Measurements from ENCODE around the gene DDX52. TPM values are rescaled to one million over a fixed set of nuclear protein-coding genes. Genes with fewer than 3 reads are reported as not detected.

Gene DDX52
- total RNA-seq, 2 experiments from 2014 or later = 38.6 to 41.0 TPM

- H3K9me3 Mint-ChIP-seq = peaks cover 12% of the 10 kb centered on the region
- no peak overlapping the region for H3K27ac Mint-ChIP-seq
- peaks cover 38% of the 10 kb centered on the region for H3K36me3 Mint-ChIP-seq
- no peaks in the 10 kb centered on the region for H3K27me3 Mint-ChIP-seq
- no peak overlapping the region for H3K4me3 Mint-ChIP-seq
- DNase-seq = no peak
- H3K4me1 Mint-ChIP-seq = peaks cover 11% of the 10 kb centered on the region
These were observed 71.6 kb downstream of the DDX52 start for GRCh38 chr17:37571674-37572073.

GRCh38 chr17:37570527-37571093 lies 72.6 kb downstream of the DDX52 start:
- Mint-ChIP-seq H3K4me1 (peaks cover 9% of the 10 kb centered on the region), H3K27ac (no peak overlapping the region), H3K9me3 (peaks cover 12% of the 10 kb centered on the region), H3K27me3 (no peaks in the 10 kb centered on the region), H3K4me3 (no peak overlapping the region), H3K36me3 (peaks cover 36% of the 10 kb centered on the region)
- DNase-seq = peak; percentile 39

GRCh38 chr17:37568350-37569053 lies 74.7 kb downstream of the DDX52 start:
- H3K4me3 Mint-ChIP-seq = no peak overlapping the region
- peaks cover 25% of the 10 kb centered on the region for H3K36me3 Mint-ChIP-seq
- no peaks in the 10 kb centered on the region for H3K27me3 Mint-ChIP-seq
- DNase-seq = no peak
- no peak overlapping the region for H3K27ac Mint-ChIP-seq
- no peaks in the 10 kb centered on the region for H3K9me3 Mint-ChIP-seq
- peaks cover 12% of the 10 kb centered on the region for H3K4me1 Mint-ChIP-seq

GRCh38 chr17:37567538-37567937 lies 75.7 kb downstream of the DDX52 start:
- H3K36me3 Mint-ChIP-seq = peaks cover 21% of the 10 kb centered on the region
- H3K27ac Mint-ChIP-seq = no peak overlapping the region
- no peaks in the 10 kb centered on the region for H3K27me3 Mint-ChIP-seq
- peaks cover 12% of the 10 kb centered on the region for H3K4me1 Mint-ChIP-seq
- no peak for DNase-seq
- H3K9me3 Mint-ChIP-seq = no peaks in the 10 kb centered on the region
- no peak overlapping the region for H3K4me3 Mint-ChIP-seq

GRCh38 chr17:37567137-37567536 lies 76.1 kb downstream of the DDX52 start:
- Mint-ChIP-seq H3K27ac (no peak overlapping the region), H3K4me1 (peaks cover 16% of the 10 kb centered on the region), H3K27me3 (no peaks in the 10 kb centered on the region), H3K4me3 (no peak overlapping the region), H3K9me3 (no peaks in the 10 kb centered on the region), H3K36me3 (peaks cover 19% of the 10 kb centered on the region)
- DNase-seq = no peak

GRCh38 chr17:37564252-37564651 lies 79.0 kb downstream of the DDX52 start:
- H3K27me3 Mint-ChIP-seq = no peaks in the 10 kb centered on the region
- peaks cover 23% of the 10 kb centered on the region for H3K36me3 Mint-ChIP-seq
- H3K4me3 Mint-ChIP-seq = no peak overlapping the region
- peaks cover 15% of the 10 kb centered on the region for H3K4me1 Mint-ChIP-seq
- DNase-seq = no peak
- peak overlapping the region; percentile 39 for H3K27ac Mint-ChIP-seq
- no peaks in the 10 kb centered on the region for H3K9me3 Mint-ChIP-seq

GRCh38 chr17:37562016-37562745 lies 81.1 kb downstream of the DDX52 start:
- Mint-ChIP-seq H3K9me3 (no peaks in the 10 kb centered on the region), H3K4me3 (no peak overlapping the region), H3K27ac (peak overlapping the region; percentile 32), H3K36me3 (peaks cover 25% of the 10 kb centered on the region), H3K27me3 (no peaks in the 10 kb centered on the region), H3K4me1 (peaks cover 10% of the 10 kb centered on the region)
- DNase-seq = no peak

Other genes with a start within 250 kb of the DDX52 start
- gene ACACA, start 236.6 kb downstream of the DDX52 start, total RNA-seq = 10 to 100 TPM; 68.3 to 76.3 TPM
- gene TADA2A, start 236.6 kb downstream of the DDX52 start, total RNA-seq = 10 to 100 TPM; 41.6 to 41.8 TPM
- 10 to 100 TPM; 15.1 to 15.3 TPM for gene DUSP14, start 153.6 kb downstream of the DDX52 start, total RNA-seq
- 10 to 100 TPM; 40.4 to 40.5 TPM for gene SYNRG, start 34.0 kb downstream of the DDX52 start, total RNA-seq
- 1 to 10 TPM; 2.3 to 3.2 TPM for gene HNF1B, start 101.6 kb upstream of the DDX52 start, total RNA-seq

Measured in activated naive CD8-positive, alpha-beta T cell treated with anti-CD3 and anti-CD28 coated beads for 36 hours (primary cell).